WTC11 (cell line): ENCODE results near the gene INTS11. TPM values are rescaled to one million over a fixed set of nuclear protein-coding genes. Genes with fewer than 3 reads are reported as not detected.

ENCODE experiments used
- ARID4B ChIP-seq: sonication (generic); formaldehyde crosslinking; IDR thresholded peaks from 2 replicates; pipeline ENCODE4 v1.8.0; 2023; ENCODE audit warnings: missing genetic modification reagents, mild to moderate bottlenecking, borderline replicate concordance
- ATF1 ChIP-seq: sonication (generic); formaldehyde crosslinking; IDR thresholded peaks from 2 replicates; pipeline ENCODE4 v1.8.1; 2023; ENCODE audit warnings: mild to moderate bottlenecking, moderate library complexity, missing genetic modification reagents
- ATF2 ChIP-seq: sonication (generic); formaldehyde crosslinking; IDR thresholded peaks from 2 replicates; pipeline ENCODE4 v1.8.1; 2022; ENCODE audit warnings: low read depth, missing genetic modification reagents, borderline replicate concordance
- ERG ChIP-seq: fragments of 250-450 bp; sonication (Bioruptor Pico); IDR thresholded peaks from 2 replicates; pipeline ENCODE4 v1.8.0; 2021; ENCODE audit warnings: mild to moderate bottlenecking
- FOXP4 ChIP-seq: sonication (generic); formaldehyde crosslinking; IDR thresholded peaks from 2 replicates; pipeline ENCODE4 v1.8.0; 2022; ENCODE audit warnings: mild to moderate bottlenecking, missing genetic modification reagents
- GTF2I ChIP-seq: fragments of 250-450 bp; sonication (Bioruptor Pico); conservative IDR thresholded peaks from 2 replicates; pipeline ENCODE4 v1.4.0; 2021; ENCODE audit warnings: mild to moderate bottlenecking
- HMGXB4 ChIP-seq: sonication (generic); formaldehyde crosslinking; IDR thresholded peaks from 2 replicates; pipeline ENCODE4 v1.8.1; 2023; ENCODE audit warnings: mild to moderate bottlenecking, moderate library complexity, missing genetic modification reagents
- IRF1 ChIP-seq: sonication (generic); formaldehyde crosslinking; IDR thresholded peaks from 2 replicates; pipeline ENCODE4 v1.8.0; 2023; ENCODE audit warnings: missing genetic modification reagents
- KAT7 ChIP-seq: sonication (generic); formaldehyde crosslinking; IDR thresholded peaks from 2 replicates; pipeline ENCODE4 v1.8.1; 2023; ENCODE audit warnings: missing genetic modification reagents, mild to moderate bottlenecking, borderline replicate concordance
- NFATC4 ChIP-seq: fragments of 250-450 bp; sonication (Bioruptor Pico); IDR thresholded peaks from 2 replicates; pipeline ENCODE4 v1.9.0; 2021; ENCODE audit warnings: mild to moderate bottlenecking
- NR1H2 ChIP-seq: sonication (generic); formaldehyde crosslinking; IDR thresholded peaks from 2 replicates; pipeline ENCODE4 v1.9.0; 2021; ENCODE audit warnings: mild to moderate bottlenecking, moderate library complexity, missing genetic modification reagents
- OVOL2 ChIP-seq: fragments of 250-450 bp; sonication (Bioruptor Pico); IDR thresholded peaks from 2 replicates; pipeline ENCODE4 v1.9.0; 2021; ENCODE audit warnings: mild to moderate bottlenecking, borderline replicate concordance
- PREB ChIP-seq: sonication (generic); formaldehyde crosslinking; IDR thresholded peaks from 2 replicates; pipeline ENCODE4 v1.8.1; 2022; ENCODE audit warnings: mild to moderate bottlenecking, missing genetic modification reagents, moderate library complexity, borderline replicate concordance
- SMAD4 ChIP-seq: sonication (generic); formaldehyde crosslinking; IDR thresholded peaks from 2 replicates; pipeline ENCODE4 v1.8.0; 2022; ENCODE audit warnings: mild to moderate bottlenecking, missing genetic modification reagents
- USF1 ChIP-seq: sonication (generic); formaldehyde crosslinking; IDR thresholded peaks from 2 replicates; pipeline ENCODE4 v1.8.0; 2022; ENCODE audit warnings: mild to moderate bottlenecking, missing genetic modification reagents
- ZNF263 ChIP-seq: sonication (generic); formaldehyde crosslinking; IDR thresholded peaks from 2 replicates; pipeline ENCODE4 v1.8.1; 2022; ENCODE audit warnings: low read depth, mild to moderate bottlenecking, moderate library complexity, missing genetic modification reagents
- ZNF317 ChIP-seq: sonication (generic); formaldehyde crosslinking; IDR thresholded peaks from 2 replicates; pipeline ENCODE4 v1.8.1; 2023; ENCODE audit warnings: low read depth, mild to moderate bottlenecking, moderate library complexity, missing genetic modification reagents, borderline replicate concordance
- ZNF423 ChIP-seq: fragments of 250-450 bp; sonication (Bioruptor Pico); IDR thresholded peaks from 2 replicates; pipeline ENCODE4 v2.1.2; 2022; ENCODE audit warnings: mild to moderate bottlenecking, moderate library complexity
- ZNF532 ChIP-seq: fragments of 250-450 bp; sonication (Bioruptor Pico); IDR thresholded peaks from 2 replicates; pipeline ENCODE4 v1.9.0; 2021; ENCODE audit warnings: mild to moderate bottlenecking, borderline replicate concordance
- total RNA-seq: library from RNA; stranded (reverse); gene quantifications from 3 replicates; pipeline ENCODE4 v1.2.3, GENCODE V29; 2021

INTS11 gene
- total RNA-seq, 1 experiment from 2014 or later: 170 TPM

- no peak for TF ChIP-seq IRF1
- TF ChIP-seq ATF2 (CRISPR knock-in tag): no peak
- TF ChIP-seq NFATC4 (CRISPR knock-in tag): no peak
- TF ChIP-seq HMGXB4: no peak
- no peak for TF ChIP-seq ZNF532 (CRISPR knock-in tag)
- no peak for TF ChIP-seq OVOL2 (CRISPR knock-in tag)
- TF ChIP-seq FOXP4 (CRISPR knock-in tag): peak; percentile 76
- no peak for TF ChIP-seq NR1H2 (CRISPR knock-in tag)
- TF ChIP-seq ERG (CRISPR knock-in tag): no peak
- TF ChIP-seq ARID4B (CRISPR knock-in tag): peak; percentile 91
- TF ChIP-seq ZNF317 (CRISPR knock-in tag): no peak
- TF ChIP-seq PREB (CRISPR knock-in tag): peak; percentile 19; the same call in 1 of the 2 replicates
- 0 out of 2 replicates have a peak, but pooled peaks have one; percentile 31 for TF ChIP-seq SMAD4 (CRISPR knock-in tag)
- no peak for TF ChIP-seq ZNF423 (CRISPR knock-in tag)
- TF ChIP-seq KAT7 (CRISPR knock-in tag): no peak
- no peak for TF ChIP-seq USF1 (CRISPR knock-in tag)
- no peak for TF ChIP-seq GTF2I (CRISPR knock-in tag)
- no peak for TF ChIP-seq ATF1 (CRISPR knock-in tag)
- TF ChIP-seq ZNF263 (CRISPR knock-in tag): no peak
These were observed 25.4 kb downstream of the INTS11 start (continued) for GRCh38 chr1:1298861-1299685.
